Measurements from ENCODE around the gene NFIX. TPM values are rescaled to one million over a fixed set of nuclear protein-coding genes. Genes with fewer than 3 reads are reported as not detected.

The NFIX gene
- total RNA-seq, 1 donor from 2014 or later = 8.4 TPM

DNA sequence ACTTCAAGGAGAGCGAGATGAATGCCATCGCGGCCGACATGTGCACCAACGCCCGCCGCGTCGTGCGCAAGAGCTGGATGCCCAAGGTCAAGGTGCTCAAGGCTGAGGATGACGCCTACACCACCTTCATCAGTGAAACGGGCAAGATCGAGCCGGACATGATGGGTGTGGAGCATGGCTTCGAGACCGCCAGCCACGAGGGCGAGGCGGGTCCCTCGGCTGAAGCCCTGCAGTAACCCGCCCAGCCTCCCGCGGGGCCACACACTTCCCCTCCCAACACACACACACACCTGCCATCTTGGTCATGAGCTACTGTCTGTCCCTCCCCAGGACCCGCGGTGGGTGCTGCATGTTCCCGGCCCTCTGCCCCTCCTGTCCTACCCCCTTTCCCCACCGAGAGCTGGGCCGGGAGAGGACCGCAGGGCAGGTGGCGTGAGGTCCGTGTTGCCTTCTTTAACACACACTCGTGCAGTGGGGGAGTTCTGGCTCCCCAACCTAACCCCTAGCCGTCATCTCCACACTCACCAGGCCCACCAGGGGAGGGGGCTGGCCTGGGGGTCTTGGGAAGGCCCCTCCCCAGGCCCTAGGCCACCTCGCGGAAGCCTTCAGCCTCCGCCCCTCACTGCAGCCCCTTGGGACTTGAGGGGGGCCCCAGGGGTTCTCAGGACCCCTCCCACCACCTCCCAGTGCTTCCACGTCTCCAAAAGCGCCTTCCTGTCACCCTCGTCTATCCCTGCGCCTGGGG is 143.1 kb downstream of the NFIX start:
- Mint-ChIP-seq H3K4me1 (ENCODE audit: low read depth, unreplicated experiment) (peaks cover 4% of the 10 kb centered on the region), H3K9me3 (ENCODE audit: unreplicated experiment) (no peaks in the 10 kb centered on the region), H3K27me3 (ENCODE audit: low read depth, unreplicated experiment) (no peaks in the 10 kb centered on the region), H3K27ac (ENCODE audit: unreplicated experiment) (no peak overlapping the region), H3K4me3 (ENCODE audit: unreplicated experiment) (no peak overlapping the region), H3K36me3 (ENCODE audit: low read depth, unreplicated experiment) (peaks cover 17% of the 10 kb centered on the region)
- H3K4me2 ChIP-seq (ENCODE audit: low read length) = no peak overlapping the region
- H4K20me1 ChIP-seq (ENCODE audit: insufficient read depth, low read length) = peaks cover 45% of the 10 kb centered on the region
- H3K27me3 ChIP-seq (ENCODE audit: insufficient read depth, low read length) = no peaks in the 10 kb centered on the region
- FAIRE-seq (no peak), DNase-seq (ENCODE audit: low read depth) (no peak)
- H3K27ac ChIP-seq (ENCODE audit: low read depth, low read length) = no peak overlapping the region
- no peaks in the 10 kb centered on the region for H3K9me3 ChIP-seq (ENCODE audit: insufficient read depth, low read depth, low read length)
- H3K4me3 ChIP-seq (ENCODE audit: insufficient read depth, low read depth, low read length) = no peak overlapping the region
- H3K36me3 ChIP-seq (ENCODE audit: insufficient read depth, low read length) = peaks cover 6% of the 10 kb centered on the region
- no peak overlapping the region for H3K9ac ChIP-seq (ENCODE audit: low read length)
- H3K4me1 ChIP-seq (ENCODE audit: insufficient read depth, low read length) = peaks cover 8% of the 10 kb centered on the region
- no peak overlapping the region for H2AFZ ChIP-seq (ENCODE audit: low read depth, low read length)
- TF ChIP-seq, protein P1, sequence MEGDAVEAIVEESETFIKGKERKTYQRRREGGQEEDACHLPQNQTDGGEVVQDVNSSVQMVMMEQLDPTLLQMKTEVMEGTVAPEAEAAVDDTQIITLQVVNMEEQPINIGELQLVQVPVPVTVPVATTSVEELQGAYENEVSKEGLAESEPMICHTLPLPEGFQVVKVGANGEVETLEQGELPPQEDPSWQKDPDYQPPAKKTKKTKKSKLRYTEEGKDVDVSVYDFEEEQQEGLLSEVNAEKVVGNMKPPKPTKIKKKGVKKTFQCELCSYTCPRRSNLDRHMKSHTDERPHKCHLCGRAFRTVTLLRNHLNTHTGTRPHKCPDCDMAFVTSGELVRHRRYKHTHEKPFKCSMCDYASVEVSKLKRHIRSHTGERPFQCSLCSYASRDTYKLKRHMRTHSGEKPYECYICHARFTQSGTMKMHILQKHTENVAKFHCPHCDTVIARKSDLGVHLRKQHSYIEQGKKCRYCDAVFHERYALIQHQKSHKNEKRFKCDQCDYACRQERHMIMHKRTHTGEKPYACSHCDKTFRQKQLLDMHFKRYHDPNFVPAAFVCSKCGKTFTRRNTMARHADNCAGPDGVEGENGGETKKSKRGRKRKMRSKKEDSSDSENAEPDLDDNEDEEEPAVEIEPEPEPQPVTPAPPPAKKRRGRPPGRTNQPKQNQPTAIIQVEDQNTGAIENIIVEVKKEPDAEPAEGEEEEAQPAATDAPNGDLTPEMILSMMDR (IDR thresholded peaks at IDR 0.05; ENCODE audit: insufficient read depth, low read depth, low read length) = no peak
- no peak for TF ChIP-seq EZH2 (IDR thresholded peaks at IDR 0.05; ENCODE audit: insufficient read depth, low read length)
- peaks cover 47% of the 10 kb centered on the region for H3K79me2 ChIP-seq (ENCODE audit: insufficient read depth, low read length)

DNA sequence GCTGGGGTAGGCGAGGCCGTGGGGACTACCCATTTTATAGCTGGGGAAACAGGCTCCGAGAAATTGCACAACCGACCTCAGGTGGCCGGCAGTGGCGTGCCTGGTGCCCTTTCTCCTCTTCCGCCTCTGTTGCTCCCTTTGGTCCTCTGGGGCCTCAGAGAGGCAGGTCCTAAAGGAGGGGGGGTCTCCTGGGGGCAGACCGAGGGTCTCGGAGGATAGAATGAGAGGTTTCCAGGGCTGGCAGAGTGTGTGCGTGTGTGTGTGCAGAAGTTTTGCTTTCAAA is 143.6 kb downstream of the NFIX start:
- Mint-ChIP-seq H3K27ac (ENCODE audit: unreplicated experiment) (no peak overlapping the region), H3K4me3 (ENCODE audit: unreplicated experiment) (no peak overlapping the region), H3K9me3 (ENCODE audit: unreplicated experiment) (no peaks in the 10 kb centered on the region), H3K36me3 (ENCODE audit: low read depth, unreplicated experiment) (peaks cover 18% of the 10 kb centered on the region), H3K27me3 (ENCODE audit: low read depth, unreplicated experiment) (no peaks in the 10 kb centered on the region), H3K4me1 (ENCODE audit: low read depth, unreplicated experiment) (no peaks in the 10 kb centered on the region)
- no peak for TF ChIP-seq EZH2 (IDR thresholded peaks at IDR 0.05; ENCODE audit: insufficient read depth, low read length)
- H2AFZ ChIP-seq (ENCODE audit: low read depth, low read length) = no peak overlapping the region
- FAIRE-seq (no peak), DNase-seq (ENCODE audit: low read depth) (no peak)
- H3K4me1 ChIP-seq (ENCODE audit: insufficient read depth, low read length) = peaks cover 13% of the 10 kb centered on the region
- H3K79me2 ChIP-seq (ENCODE audit: insufficient read depth, low read length) = peaks cover 42% of the 10 kb centered on the region
- no peak overlapping the region for H3K9ac ChIP-seq (ENCODE audit: low read length)
- no peak overlapping the region for H3K27ac ChIP-seq (ENCODE audit: low read depth, low read length)
- no peak overlapping the region for H3K4me3 ChIP-seq (ENCODE audit: insufficient read depth, low read depth, low read length)
- H3K27me3 ChIP-seq (ENCODE audit: insufficient read depth, low read length) = no peaks in the 10 kb centered on the region
- H4K20me1 ChIP-seq (ENCODE audit: insufficient read depth, low read length) = peaks cover 39% of the 10 kb centered on the region
- H3K9me3 ChIP-seq (ENCODE audit: insufficient read depth, low read depth, low read length) = no peaks in the 10 kb centered on the region
- H3K36me3 ChIP-seq (ENCODE audit: insufficient read depth, low read length) = peaks cover 6% of the 10 kb centered on the region
- H3K4me2 ChIP-seq (ENCODE audit: low read length) = no peak overlapping the region

DNA sequence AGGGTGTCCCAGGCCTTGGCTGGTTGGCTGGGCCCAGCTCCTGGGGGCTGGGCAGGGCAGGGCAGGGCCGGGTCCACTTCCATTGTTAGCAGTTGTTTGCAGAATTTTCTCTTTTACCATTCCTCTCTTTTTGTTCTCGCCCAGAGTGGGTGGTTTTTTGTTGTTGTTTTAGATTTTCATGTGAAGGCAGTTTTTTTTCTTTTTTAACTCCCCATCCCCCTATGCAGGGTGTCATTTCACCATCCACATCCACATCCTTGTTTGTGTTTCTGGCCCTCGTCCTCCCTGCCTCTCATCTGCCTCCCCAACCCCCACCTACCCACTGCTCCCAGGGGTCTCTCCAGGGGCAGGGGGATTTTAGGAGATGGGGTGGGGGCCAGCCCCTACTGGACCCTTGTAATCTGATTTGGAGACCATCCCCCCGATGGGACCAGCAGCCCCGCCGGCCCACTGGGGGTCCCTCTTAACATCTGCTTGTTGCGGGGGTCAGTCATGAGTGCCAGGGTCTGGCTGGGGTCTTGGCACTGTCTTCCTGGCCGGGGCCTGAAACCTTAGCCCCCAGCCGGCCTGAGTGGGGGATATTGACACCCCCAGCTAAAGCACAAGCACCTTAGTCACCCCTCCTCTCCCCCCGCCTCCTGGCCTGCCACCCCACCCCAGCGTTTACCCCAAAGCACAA is 144.5 kb downstream of the NFIX start:
- no peaks in the 10 kb centered on the region for H3K9me3 Mint-ChIP-seq (ENCODE audit: unreplicated experiment)
- FAIRE-seq = no peak
- H3K36me3 Mint-ChIP-seq (ENCODE audit: low read depth, unreplicated experiment) = peaks cover 17% of the 10 kb centered on the region
- H3K27me3 Mint-ChIP-seq (ENCODE audit: low read depth, unreplicated experiment) = no peaks in the 10 kb centered on the region
- Histone ChIP-seq H3K36me3 (ENCODE audit: insufficient read depth, low read length) (peaks cover 9% of the 10 kb centered on the region), H3K27me3 (ENCODE audit: insufficient read depth, low read length) (no peaks in the 10 kb centered on the region), H3K9me3 (ENCODE audit: insufficient read depth, low read depth, low read length) (no peaks in the 10 kb centered on the region), H3K27ac (ENCODE audit: low read depth, low read length) (no peak overlapping the region), H3K4me3 (ENCODE audit: insufficient read depth, low read depth, low read length) (no peak overlapping the region), H3K9ac (ENCODE audit: low read length) (no peak overlapping the region), H3K79me2 (ENCODE audit: insufficient read depth, low read length) (peaks cover 32% of the 10 kb centered on the region), H3K4me2 (ENCODE audit: low read length) (no peak overlapping the region), H2AFZ (ENCODE audit: low read depth, low read length) (no peak overlapping the region), H3K4me1 (ENCODE audit: insufficient read depth, low read length) (peaks cover 18% of the 10 kb centered on the region), H4K20me1 (ENCODE audit: insufficient read depth, low read length) (peaks cover 31% of the 10 kb centered on the region)
- no peak overlapping the region for H3K4me3 Mint-ChIP-seq (ENCODE audit: unreplicated experiment)
- H3K4me1 Mint-ChIP-seq (ENCODE audit: low read depth, unreplicated experiment) = no peaks in the 10 kb centered on the region
- DNase-seq (ENCODE audit: low read depth) = no peak
- TF ChIP-seq EZH2 (IDR thresholded peaks at IDR 0.05; ENCODE audit: insufficient read depth, low read length) = no peak
- TF ChIP-seq, protein P1 (IDR thresholded peaks at IDR 0.05; ENCODE audit: insufficient read depth, low read depth, low read length) = no peak
- H3K27ac Mint-ChIP-seq (ENCODE audit: unreplicated experiment) = peak overlapping the region; percentile 53

Data from astrocyte (in vitro differentiated cells and primary cell).